HG02970 (cell line): ENCODE measurements around the gene PHF20.
"Not testable (repeated sequence)": the region's sequence is repeated elsewhere in the genome, so short reads cannot be mapped to it uniquely, and the experiment has no call there.

Experiments used
- ATAC-seq: cut with Tn5 transposase; IDR thresholded peaks from one replicate; pipeline ENCODE4 v1.9.1; 2021; ENCODE audit warnings: mild to moderate bottlenecking, moderate library complexity, moderate number of reproducible peaks; ENCODE audit not compliant: unreplicated experiment, low FRiP score

The PHF20 gene

DNA sequence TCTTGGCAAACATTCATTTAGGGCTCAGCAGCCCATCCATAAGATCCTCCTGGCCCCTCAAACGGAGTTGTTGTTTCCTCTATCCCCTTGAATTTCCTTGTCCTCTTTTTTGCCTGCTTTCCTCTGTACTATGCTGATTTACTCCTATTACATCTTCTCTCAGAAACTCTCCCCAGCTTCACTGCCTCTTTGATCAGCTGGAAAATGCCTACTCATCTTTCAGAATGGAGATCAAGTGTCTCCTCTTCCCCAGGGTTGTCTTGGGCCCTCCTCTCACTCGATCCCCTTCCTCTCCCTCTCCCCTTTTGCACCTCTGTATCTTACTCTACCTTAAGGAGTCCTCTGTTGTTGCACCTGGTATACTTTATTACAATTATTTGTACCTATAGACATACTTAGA, 60.2 kb downstream of the PHF20 start:
- no peak for ATAC-seq

DNA sequence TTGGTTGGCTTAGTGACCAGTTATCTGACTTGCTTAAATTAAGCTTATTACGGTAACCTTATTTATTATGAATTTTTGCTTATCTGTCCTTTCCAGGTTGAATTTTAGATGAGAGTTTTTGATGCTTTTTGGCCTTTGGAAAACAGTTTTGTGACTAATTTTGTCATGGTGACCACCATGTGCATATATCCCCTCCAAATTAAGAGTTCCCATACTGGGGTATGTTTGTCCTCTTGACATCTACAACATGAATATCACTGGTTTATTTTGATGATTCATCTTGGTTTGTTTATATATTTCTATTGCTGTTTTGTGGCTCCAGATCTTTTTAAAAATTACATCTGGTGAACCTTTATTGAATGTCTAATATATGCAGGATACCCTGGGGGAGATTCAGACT, 61.4 kb downstream of the PHF20 start:
- no peak for ATAC-seq

DNA sequence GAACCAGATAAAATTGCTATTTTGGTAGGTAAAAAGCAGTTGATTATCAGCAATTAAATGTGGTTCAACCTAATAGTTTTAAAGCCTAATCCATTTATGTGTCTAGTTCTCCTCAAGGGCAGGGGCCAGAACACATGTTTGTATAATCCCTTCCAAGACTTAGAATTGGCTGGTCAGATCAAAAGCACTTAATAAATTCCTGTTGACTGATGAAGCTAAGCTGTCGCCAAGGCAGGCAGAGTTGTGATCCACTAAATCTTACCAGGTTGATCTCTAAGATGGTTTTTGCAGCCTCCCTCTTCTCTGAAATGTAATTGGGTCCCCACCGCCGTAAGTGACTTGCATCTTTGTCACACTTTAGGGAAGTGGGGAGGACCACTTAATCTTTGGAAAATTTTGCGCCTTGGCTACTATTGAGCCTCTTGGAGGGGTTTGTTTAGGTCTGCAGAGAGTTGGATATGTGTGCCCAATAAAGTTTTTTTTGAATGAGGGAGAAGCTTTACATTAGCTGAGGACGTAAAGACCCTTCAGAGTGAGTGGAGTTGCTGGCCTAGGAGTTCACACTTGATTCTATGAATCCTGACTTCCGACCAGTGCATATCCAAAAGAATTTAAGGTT, 65.9 kb downstream of the PHF20 start:
- no peak for ATAC-seq

DNA sequence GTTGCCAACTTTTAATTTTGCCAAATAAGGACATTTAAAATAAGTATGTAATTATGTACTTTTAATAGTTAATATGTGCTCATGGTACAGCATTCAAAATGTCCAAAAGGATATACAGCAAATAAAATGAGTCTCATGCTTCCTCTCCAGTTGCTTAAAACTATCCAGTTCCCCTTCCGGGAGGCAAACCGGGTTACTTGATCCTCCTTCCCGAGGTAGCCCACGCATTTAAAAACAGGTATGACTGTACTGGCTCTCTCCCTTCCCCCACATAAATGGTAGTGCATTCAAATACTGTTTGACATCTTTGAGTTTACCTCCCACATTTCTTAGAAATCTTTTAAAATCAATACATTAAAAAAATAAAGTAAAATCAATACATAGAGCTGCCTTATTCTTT, 66.4 kb downstream of the PHF20 start:
- no peak for ATAC-seq

DNA sequence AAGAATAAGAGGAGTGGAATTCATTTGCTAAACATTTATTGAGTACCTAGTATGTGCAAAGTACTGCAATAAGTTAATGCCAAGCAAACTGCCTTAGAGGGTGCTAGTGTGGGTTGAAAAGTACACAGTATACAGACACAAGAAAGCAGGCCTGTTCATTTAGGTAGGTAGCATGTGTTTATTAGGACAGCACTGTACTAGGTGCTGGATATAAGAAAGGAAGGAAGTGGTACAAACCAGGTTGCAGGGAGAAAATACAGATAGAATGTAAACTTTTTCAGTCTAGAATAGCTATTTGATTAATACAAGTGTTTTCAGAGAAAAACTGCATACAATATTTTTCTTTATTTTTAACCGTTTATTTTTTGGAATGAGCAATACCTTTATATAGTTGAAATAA, 68.1 kb downstream of the PHF20 start:
- no peak for ATAC-seq

DNA sequence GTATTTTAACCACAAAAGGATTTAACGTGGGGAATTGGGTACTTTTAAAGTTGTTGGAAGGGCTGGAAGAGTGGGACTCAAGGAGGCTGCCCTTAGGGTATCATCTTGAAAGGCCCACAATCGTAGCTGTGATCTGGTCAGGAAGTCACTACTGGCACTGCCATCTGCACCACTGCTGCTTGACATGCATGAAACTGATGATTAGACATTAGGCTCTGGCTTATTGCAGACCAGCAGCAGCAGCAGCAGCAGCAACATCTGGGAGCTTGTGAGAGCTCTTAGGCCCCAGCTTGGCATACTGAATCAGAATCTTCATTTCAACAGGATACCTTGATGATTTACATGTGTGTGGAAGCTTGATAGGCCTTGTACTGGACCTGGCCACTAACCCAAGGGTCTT, 68.6 kb downstream of the PHF20 start:
- ATAC-seq: no peak

DNA sequence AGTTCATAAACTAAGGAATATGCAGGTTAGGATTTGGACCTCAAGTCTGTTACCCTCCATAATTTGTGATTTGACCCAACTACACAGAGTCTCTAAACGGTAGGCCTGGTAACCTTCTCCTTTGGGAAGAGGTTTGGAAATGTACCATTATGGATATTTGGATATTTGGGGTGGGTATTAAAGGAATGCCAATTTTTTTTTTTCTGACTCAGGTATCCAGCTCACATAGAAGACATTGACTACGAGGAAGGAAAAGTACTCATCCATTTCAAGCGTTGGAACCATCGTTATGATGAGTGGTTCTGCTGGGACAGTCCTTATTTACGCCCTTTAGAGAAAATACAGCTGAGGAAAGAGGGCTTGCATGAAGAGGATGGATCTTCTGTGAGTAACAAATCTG, 70.5 kb downstream of the PHF20 start:
- ATAC-seq: no peak

DNA sequence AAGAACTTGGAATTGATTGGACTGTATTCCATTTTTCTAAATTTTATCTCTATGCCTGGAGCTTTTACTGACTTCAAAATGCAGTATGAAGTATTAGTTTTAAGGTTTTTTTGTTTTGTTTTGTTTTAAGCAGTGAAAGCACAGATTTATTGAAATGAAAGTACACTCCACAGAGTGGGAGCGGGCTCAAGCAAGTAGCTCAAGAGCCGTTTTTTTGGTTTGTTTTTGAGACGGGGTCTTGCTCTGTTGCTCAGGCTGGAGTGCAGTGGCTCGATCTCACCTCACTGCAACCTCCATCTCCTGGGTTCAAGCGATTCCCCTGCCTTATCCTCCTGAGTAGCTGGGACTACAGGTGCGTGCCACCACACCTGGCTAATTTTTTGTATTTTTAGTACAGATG, 72.1 kb downstream of the PHF20 start:
- not testable (repeated sequence) for ATAC-seq

DNA sequence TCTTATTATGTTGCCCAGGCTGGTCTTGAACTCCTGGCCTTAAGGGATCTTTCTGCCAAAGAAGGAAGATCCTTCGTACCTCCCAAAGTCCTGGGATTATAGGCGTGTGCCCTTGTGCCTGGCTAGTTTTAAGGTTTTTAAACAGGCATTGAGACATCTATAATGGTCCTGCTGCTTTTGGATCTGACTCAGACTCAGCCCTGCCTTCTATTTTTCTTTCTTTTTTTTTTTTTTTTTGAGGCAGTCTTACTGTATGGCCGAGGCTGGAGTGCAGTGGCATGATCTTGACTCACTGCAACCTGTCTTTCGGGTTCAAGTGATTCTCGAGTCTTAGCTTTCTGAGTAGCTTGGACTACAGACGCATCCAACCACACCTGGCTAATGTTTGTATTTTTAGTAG, 73.7 kb downstream of the PHF20 start:
- no peak for ATAC-seq

DNA sequence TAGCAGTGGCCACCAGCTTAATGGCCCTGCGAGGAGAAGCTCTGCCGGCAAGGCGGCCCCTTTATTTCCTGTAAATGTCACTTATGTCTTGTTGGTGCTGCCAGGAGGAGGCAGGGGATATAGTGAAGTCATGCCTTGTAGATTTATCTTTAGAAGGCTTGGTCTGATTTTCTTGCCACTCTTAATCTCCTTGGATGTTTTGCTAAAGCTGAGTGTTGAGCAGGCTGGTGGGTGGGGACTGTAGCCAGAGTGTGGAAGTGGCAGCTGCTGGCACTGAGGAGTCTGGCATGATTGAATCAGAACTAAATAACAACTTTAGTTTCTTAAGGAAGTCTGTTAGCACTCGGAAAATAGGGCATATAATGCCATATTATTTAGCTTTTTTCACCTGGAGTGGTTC, 77.9 kb downstream of the PHF20 start:
- ATAC-seq: no peak

DNA sequence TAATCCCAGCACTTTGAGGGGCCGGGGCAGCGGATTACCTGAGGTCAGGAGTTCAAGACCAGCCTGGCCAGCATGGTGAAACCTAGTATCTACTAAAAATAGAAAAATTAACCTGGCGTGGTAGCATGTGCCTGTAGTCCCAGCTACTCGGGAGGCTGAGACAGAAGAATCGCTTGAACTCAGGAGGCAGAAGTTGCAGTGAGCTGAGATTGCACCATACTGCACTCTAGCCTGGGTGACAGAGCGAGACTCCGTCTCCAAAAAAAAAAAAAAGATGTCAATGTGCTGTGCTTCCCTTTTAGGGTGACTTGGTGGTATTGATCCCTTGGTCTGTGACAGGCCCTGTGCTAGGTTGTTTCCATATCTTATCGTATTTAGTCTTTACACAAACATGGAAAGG, 79.8 kb downstream of the PHF20 start:
- not testable (repeated sequence) for ATAC-seq

DNA sequence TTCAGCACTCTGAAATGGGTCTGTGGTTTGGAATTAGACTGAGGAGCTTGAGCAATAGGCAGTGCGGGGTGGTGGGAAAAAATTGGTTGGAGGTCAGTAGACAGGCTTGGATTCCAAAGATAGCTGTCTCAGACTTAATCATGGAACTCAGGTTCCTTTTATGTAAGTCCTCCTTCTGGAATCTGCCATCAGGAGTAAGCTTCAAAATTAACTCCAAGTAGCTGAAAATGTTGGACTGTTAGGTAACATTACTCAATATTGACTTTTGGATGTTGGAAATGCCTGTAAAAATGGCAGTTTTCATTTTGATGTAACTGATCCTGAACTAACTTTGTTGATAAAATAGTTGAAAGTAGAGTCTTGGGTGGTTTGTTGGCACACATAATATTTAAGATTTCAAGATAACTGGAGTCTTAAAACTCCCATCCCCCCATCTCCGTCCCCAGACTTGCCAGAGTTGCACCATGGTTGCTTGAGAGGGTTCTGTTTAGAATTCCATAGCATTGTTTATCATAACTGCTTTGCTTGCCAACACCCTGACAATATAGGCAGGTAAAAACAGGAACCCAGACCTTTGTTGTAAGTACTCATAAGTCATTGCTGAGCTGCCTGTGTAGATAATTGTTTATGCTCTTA, 83.0 kb downstream of the PHF20 start:
- ATAC-seq: no peak

DNA sequence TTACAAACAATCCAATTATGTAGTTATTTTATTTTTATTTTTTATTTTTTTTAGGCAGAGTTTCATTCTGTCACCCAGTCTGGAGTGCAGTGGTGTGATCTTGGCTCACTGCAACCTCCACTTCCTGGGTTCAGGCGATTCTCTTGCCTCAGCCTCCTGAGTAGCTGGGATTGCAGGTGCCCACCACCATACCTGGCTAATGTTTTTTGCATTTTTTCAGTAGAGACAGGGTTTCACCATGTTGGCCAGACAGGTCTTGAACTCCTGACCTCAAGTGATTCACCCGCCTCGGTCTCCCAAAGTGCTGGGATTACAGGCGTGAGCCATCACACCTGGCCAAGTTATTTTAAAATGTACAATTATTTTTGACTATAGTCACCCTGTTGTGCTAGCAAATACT, 83.8 kb downstream of the PHF20 start:
- ATAC-seq: not testable (repeated sequence)

DNA sequence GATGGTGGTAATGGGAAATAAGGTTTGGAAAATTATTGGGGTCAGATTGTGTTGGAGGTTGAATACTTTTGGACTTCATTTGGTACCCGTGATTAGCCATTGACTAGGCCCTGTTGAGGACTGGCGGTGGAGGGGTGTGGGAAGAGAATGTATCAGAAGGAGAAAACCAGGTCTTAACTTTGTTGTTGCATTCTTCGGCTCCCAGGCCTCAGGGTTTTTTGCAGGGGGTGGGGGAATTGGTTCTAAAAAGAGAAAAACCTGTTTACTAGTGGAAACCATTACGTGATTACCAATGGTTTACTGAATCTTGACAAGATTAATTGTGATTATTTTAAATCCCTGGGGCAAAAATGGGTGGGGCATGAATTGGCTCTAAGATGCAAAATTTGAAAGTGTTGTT, 85.1 kb downstream of the PHF20 start:
- no peak for ATAC-seq

DNA sequence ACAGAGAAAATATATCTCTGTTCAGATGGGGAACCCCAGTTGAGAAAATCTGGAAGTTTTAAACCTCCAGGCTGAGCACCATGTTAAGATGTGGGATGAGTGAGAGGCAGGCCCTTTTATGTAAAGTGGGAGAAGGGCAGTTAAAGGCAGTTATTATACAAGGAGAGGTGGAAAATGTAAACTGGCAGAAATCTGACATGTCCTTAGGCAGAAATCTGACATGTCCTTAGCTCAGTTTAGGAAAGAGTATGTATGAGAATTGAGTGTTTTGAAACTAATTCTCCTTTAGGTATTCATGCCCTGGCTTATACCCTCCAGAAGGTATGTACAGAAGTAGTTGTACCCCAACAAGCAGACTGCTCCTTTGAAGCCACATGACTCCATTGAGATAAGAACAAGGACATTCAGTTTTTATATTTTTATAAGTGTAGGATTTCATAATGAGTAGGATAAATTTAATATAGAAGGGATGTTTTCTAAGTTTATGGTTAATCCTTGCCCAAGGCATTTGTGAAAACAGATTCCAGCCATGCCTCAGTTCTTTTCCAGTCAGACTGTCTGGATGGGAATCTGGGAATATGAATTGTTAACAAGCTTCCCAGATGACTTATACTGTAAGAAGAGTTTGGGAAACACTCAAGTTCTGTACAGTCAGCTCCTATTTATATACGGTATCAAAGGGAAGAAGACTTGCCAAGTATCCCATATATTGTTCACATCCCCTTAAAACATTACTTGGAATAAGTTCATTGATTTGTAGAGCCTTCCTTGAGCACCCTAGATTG, 94.8 kb downstream of the PHF20 start:
- no peak for ATAC-seq

DNA sequence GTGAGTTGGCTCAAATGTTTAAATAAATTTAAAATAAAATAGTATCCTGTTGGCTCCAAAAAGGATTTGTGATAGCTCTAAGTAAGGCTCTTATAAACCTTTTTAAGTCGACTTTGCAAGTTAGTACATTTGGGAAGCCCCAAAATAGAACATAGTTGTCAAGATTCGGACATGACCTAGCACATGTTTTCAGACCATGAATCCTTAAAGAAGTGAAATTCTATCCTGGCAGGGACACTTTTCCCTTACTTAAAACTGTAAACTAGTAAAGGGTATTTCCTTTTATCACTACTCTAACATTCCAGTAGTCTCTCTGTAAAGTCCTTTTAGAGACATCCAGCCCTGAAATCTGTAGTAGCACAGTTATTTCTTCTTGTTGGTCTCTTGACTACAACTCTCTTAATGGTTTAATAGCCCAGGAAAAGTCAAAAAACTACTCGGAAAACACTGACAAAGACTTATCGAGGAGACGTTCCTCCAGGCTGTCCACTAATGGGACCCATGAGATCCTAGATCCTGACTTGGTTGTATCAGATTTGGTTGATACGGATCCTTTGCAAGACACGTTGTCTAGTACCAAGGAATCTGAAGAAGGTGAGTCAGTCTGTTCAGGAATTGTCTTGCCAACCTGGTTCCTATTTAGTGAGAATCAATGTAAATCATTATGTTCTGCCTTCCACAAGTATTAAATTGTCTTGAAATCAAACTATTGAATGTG, 98.9 kb downstream of the PHF20 start:
- no peak for ATAC-seq

DNA sequence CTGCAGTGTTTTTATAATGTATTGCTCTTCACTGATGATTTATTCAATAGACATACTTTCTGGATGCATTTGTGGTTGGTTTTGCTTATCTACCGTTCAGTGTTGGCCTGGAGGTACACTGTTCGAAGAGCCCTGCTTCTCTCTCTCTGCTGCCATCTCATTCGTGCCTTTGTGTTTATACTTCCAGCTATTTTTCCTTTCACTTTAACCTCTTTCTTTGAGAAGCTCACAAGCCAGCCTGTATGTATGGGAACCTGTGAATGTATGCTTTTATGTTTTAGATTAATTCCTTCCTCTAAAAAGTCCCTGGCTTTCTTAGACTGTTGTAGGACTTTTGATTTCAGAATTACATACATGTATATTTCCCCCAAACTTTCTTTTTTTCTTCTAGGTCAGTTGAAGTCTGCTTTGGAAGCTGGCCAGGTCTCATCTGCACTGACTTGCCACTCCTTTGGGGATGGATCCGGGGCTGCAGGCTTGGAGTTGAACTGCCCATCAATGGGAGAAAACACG, 99.5 kb downstream of the PHF20 start:
- ATAC-seq: no peak

DNA sequence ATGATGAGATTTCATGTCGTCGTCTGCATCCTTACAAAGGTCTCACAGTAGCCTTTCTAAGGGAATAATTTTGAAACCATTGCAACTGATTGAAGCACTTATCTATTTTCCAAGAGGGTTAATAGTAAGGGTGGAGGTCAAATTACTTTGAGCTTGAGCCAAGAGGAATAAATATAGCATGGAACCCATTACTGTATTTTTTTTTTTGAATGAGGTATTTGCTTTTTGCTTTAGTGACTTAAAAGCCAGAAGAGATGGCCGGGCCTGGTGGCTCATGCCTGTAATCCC, 104.2 kb downstream of the PHF20 start:
- no peak for ATAC-seq

DNA sequence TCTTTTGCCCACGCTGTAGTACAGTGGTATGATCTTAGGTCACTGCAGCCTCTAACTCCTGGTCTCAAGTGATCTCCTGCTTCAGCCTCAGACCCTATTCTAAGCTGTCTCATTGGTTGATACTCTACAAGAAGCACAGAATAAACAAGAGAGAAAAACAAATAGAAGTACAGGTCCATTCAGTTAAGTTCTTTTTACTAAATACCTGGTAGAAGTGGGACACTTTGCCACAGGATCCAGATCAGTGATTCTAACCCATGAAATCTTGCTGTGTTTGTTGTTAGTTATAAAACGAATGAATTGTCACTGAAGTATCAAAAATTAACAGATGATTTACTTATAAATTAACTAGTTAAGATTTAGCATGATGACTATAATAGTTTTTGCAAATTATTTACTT, 105.8 kb downstream of the PHF20 start:
- ATAC-seq: no peak

DNA sequence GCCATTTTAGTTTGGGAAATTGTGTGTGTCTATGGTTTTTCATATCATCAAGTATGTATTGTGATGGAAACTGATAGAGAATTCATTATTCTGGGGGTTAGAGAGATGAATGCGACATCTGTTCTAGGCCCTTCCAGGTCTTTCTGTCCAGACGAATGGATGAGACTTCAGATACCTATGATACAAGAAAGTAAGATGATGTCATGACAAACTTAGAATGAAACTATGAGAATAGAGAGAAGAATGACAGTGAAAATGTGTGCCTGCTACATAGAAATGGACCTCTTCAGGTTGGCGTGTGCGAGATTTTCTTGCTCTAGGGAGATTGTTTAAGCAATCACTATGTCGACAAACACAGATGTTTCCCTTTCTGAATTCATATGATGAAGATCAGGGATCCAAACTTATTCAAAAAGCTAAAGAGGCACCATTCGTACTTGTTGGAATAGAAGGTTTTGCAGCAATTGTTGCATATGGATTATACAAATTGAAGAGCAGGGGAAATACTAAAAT, 106.4 kb downstream of the PHF20 start:
- no peak for ATAC-seq

DNA sequence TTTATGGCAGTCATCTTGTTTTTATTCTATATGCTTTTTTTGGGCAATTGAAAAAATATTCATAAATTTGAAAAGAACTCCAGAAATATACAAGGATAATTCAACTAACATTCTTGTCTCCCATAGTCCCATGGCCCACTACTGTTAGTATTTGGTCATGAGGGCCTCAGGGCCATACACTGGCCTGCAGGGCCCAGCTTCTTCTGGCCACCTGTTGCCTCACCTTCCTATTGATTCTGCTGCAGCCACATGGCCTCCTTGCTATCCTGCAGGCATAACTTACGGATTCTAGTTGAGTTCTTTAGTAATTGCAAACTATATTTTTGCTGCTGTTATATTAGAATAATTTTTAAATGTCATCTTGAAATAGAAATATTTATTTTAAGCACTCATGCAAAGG, 109.9 kb downstream of the PHF20 start:
- no peak for ATAC-seq
